Heart left ventricle (tissue), 16 donors: ENCODE data around the gene OR2V1. TPM values are rescaled to one million over a fixed set of nuclear protein-coding genes. Genes with fewer than 3 reads are reported as not detected.
"Not testable (repeated sequence)": the region's sequence is repeated elsewhere in the genome, so short reads cannot be mapped to it uniquely, and the experiment has no call there.

Source experiments
- ATAC-seq, 4 donors: fragments of 200-7000 bp; cut with Tn5 transposase; one replicate each; pipeline ENCODE4 v1.9.1; 2020 to 2022; ENCODE audit warnings: moderate library complexity in 4 of 4, mild to moderate bottlenecking in 3 of 4, moderate number of reproducible peaks in 1 of 4
- DNase-seq, 5 donors: peaks; one replicate each; pipeline ENCODE4 v3.0.0-alpha.2; 2020
- H3K27ac ChIP-seq, 12 donors: fragments of 200-600 bp; sonication (generic) in 4 of 12; one replicate each; pipeline versions ENCODE4 v1.5.0 to v1.8.0; 2016 to 2022; ENCODE audit warnings: mild to moderate bottlenecking in 2 of 12
- H3K27me3 ChIP-seq, 9 donors: fragments of 200-600 bp; sonication (generic) in 2 of 9; one replicate each; pipeline versions ENCODE4 v1.5.1 to v1.8.0; 2016 to 2022; ENCODE audit warnings: mild to moderate bottlenecking in 3 of 9
- H3K36me3 ChIP-seq, 9 donors: fragments of 200-600 bp; sonication (generic) in 2 of 9; one replicate each; pipeline versions ENCODE4 v1.5.0 to v1.8.0; 2018 to 2022; ENCODE audit warnings: mild to moderate bottlenecking in 2 of 9
- H3K4me1 ChIP-seq, 12 donors: fragments of 200-600 bp; sonication (generic) in 4 of 12; one replicate each; pipeline versions ENCODE4 v1.5.0 to v1.8.0; 2016 to 2022; ENCODE audit warnings: mild to moderate bottlenecking in 3 of 12
- H3K4me3 ChIP-seq, 12 donors: fragments of 200-600 bp; sonication (generic) in 4 of 12; one replicate each; pipeline versions ENCODE4 v1.5.0 to v1.8.0; 2017 to 2022; ENCODE audit warnings: mild to moderate bottlenecking in 9 of 12, moderate library complexity in 4 of 12
- H3K9me3 ChIP-seq, 12 donors: fragments of 200-600 bp; sonication (generic) in 4 of 12; one replicate each; pipeline versions ENCODE4 v1.5.0 to v1.8.0; 2016 to 2022; ENCODE audit warnings: mild to moderate bottlenecking in 1 of 12
- POLR2A ChIP-seq, 2 donors: fragments of 450-650 bp; IDR thresholded peaks; one replicate each; pipeline ENCODE4 v1.6.1; 2017; ENCODE audit warnings: antibody characterized with exemption in 2 of 2, mild to moderate bottlenecking in 2 of 2, moderate library complexity in 2 of 2
- WGBS, 4 donors: extraction: QIAGEN DNeasy Blood & Tissue Kit in 2 of 4; methylation state at CpG; one replicate each; pipeline versions ENCODE4 v1.1.5 to v1.1.7; 2013 to 2018; 5-methylcytosine and 5-hydroxymethylcytosine counted together
- intact Hi-C, 10 donors: fragments of 100-400 bp; cut with DNase I; formaldehyde crosslinking; loops; one replicate each; pipeline versions ENCODE4 v1.11.1 to v1.14.2; 2022
- polyA plus RNA-seq, 2 donors: library from polyadenylated mRNA; stranded (reverse); fragments of 200-250 nt; gene quantifications; one replicate each; pipeline ENCODE4 v1.2.3, GENCODE V29; 2013
- total RNA-seq, 9 donors: library from RNA; depleted of rRNA in 2 of 9; stranded (reverse); fragments of >200 nt in 2 of 9; fragmentation: NEBNext Ultra II Directional in 3 of 9; extraction: Animal tissue kit (Norgen Biotek cat#: 25700) in 3 of 9; gene quantifications; one replicate each; pipeline versions ENCODE4 v1.1.0 to v1.2.4, GENCODE V29; 2016 to 2023
- TF ChIP-seq, protein P1 (sequence below), 12 donors: fragments of 200-600 bp; sonication (generic) in 4 of 12; IDR thresholded peaks; one replicate each; pipeline versions ENCODE4 v1.5.0 to v1.8.0; 2018 to 2022; ENCODE audit warnings: antibody characterized with exemption in 12 of 12, mild to moderate bottlenecking in 5 of 12
- donor health status: ischemic (EF 13 %, LVEDD 7.1; RV severe dilation, severe dysfunction).
- donor health status: healthy with polysubstance abuse.
- donor health status: DM: no; HTN: yes; CAD: no.
- donor health status: DM: no; HTN: no; CAD: no.
- donor health status: ischemic (EF 25% LVEDD 6.9; RV normal size, moderate dysfunction).
- donor health status: ischemic (EF 25% LVEDD 5.7; RV mildly dilated, moderate dysfunction).
- donor health status: healthy.
- donor health status: DM: yes; HTN: yes; CAD: no.
- donor health status: ischemic (EF 35%, LVEDD 5.7; RV mildly dilated, moderate dysfunction).
- donor health status: nonischemic (EF 11% LVEDD 7.7; RV severe dilation, severe dysfunction).
- donor health status: DM: yes; HTN: yes; CAD: no.
- donor health status: PGD.
- donor health status: ischemic (EF 29% LVEDD 5.4; RV normal size, mild dysfunction).
- donor health status: nonischemic (EF 23%, LVEDD 6.1; RV moderate dilation, normal function).

Gene OR2V1
- total and polyA plus RNA-seq, 11 donors, result not detected

DNA sequence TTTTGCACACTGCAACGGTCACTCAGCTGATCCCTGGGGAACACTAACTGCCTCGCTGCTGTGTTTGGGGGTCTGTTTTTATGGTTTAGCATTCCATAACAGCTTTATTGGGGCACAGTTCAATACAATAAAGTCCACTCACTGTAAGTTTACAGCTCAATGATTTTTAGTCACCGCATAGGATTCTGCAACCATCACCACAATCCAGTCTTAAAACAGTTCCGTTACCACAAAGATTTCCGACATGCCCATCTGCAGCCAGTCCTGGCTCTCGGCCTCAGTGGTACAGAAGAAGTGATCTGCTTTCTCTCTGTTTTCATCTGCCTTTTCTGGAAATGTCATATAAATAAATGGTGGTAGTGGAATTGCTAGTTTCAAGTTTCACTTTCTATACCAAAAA lies 40.0 kb upstream of the OR2V1 start:
- Histone ChIP-seq H3K9me3 (no peaks in the 10 kb centered on the region), H3K36me3 (no peaks in the 10 kb centered on the region), H3K4me1 (peaks cover 0 to 27% (median 3%) of the 10 kb centered on the region in 12 donors), H3K4me3 (no peak overlapping the region), H3K27ac (no peak overlapping the region), H3K27me3 (peaks cover 23 to 100% (median 83%) of the 10 kb centered on the region in 9 donors)
- TF ChIP-seq, protein P1, sequence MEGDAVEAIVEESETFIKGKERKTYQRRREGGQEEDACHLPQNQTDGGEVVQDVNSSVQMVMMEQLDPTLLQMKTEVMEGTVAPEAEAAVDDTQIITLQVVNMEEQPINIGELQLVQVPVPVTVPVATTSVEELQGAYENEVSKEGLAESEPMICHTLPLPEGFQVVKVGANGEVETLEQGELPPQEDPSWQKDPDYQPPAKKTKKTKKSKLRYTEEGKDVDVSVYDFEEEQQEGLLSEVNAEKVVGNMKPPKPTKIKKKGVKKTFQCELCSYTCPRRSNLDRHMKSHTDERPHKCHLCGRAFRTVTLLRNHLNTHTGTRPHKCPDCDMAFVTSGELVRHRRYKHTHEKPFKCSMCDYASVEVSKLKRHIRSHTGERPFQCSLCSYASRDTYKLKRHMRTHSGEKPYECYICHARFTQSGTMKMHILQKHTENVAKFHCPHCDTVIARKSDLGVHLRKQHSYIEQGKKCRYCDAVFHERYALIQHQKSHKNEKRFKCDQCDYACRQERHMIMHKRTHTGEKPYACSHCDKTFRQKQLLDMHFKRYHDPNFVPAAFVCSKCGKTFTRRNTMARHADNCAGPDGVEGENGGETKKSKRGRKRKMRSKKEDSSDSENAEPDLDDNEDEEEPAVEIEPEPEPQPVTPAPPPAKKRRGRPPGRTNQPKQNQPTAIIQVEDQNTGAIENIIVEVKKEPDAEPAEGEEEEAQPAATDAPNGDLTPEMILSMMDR (IDR thresholded peaks at IDR 0.05), result no peak
- no peak for TF ChIP-seq POLR2A (IDR thresholded peaks at IDR 0.05)
- no peak for ATAC-seq
- DNase-seq, result no peak
- WGBS, 4 donors, result 61 to 68% (median 66%) methylated on average over 6 of the region's 6 CpGs
- intact Hi-C loops, result loop anchor here in 1 of 10 donors (10.0 kb wide), 1 partner anchor 306 kb away; the partner anchor contains the start of gene ZFP62

DNA sequence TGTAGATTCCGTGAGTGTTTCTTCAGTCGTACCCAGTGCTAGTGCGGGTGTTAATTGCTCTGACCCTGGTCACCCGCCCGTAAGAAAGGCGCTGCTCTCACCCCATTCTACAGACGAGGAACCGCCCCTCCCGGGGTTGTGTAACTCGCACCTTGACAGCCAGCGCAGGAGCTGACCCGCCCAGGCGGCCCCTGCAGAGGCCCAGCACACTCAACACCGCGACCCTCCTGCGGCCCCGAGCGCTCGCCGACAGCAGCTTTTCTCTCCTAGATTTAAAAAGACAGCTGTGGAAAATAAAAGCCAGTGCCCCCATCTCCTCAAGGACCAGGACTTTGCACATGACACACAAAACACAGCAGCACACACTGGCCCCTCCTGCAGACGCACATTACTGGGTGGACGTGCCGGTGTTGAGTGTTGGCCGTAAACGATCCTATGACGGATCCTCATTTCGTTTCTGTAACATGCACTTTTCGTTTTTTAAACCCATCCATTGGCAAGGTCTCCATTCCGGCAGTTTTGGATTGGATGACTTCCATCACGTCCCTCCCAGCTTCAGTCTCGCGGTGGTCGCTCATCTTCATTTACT lies 39.4 kb upstream of the OR2V1 start:
- DNase-seq (peak in 1 of 5 donors; percentile 14), ATAC-seq (peak in 1 of 4 donors; percentile 15)
- H3K27me3 ChIP-seq, result peaks cover 23 to 100% (median 79%) of the 10 kb centered on the region in 9 donors

DNA sequence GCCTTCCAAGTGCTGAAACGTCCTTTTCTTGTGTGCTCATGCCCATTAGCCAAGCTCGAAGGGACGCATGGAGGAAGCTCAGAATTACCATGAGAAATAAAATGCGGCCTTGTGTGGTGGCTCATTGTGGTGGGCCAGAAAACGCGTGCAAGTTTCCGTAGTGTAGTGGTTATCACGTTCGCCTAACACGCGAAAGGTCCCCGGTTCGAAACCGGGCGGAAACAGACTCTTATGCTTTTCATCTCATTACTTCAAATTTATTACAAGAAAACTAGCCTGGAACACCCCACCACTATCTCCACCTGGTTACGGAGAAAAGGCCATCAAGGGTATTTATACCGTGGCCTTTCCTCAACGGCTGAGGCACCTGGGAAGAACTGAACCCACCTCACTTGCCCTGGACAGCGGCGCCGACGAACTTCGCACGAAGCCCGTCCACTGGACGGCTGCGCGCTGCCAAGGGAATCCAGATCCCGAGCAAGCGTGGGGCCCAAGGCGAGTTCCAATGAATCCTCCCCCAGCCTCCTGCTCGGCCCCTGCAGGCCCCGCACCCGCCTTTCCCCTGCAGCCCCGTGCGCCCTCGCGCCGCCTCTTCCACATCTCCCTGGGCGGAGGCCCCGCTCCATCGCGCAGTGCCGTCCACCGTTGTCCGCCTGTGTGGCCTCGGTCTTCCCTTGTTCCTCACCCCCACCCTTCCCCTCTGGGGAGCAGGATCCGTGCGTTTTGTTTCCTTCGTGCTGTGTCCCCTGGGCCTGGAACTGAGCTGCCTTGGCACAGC lies 38.7 kb upstream of the OR2V1 start:
- DNase-seq, result peak in 1 of 5 donors; percentile 14
- WGBS, 4 donors, result 6 to 27% (median 21%) methylated on average over 44 to 50 of the region's 50 CpGs
- peaks cover 0 to 27% (median 3%) of the 10 kb centered on the region in 12 donors for H3K4me1 ChIP-seq
- H3K9me3 ChIP-seq, H3K4me3 ChIP-seq, H3K27ac ChIP-seq, H3K36me3 ChIP-seq: not testable (repeated sequence)
- peaks cover 23 to 99% (median 80%) of the 10 kb centered on the region in 9 donors for H3K27me3 ChIP-seq
- intact Hi-C loops, result loop anchor here in 2 of 10 donors (10.0 kb wide), 2 partner anchors 305 to 385 kb away; partner anchors contain the start of gene ZFP62 (in 1 of the 2)
- ATAC-seq, result peak in 2 of 4 donors; percentile 42 to 54

More for the DNA sequence above, 39.4 kb upstream of the OR2V1 start:
- Histone ChIP-seq H3K4me3 (no peak overlapping the region), H3K36me3 (no peaks in the 10 kb centered on the region), H3K9me3 (no peaks in the 10 kb centered on the region), H3K4me1 (peaks cover 0 to 27% (median 3%) of the 10 kb centered on the region in 12 donors), H3K27ac (no peak overlapping the region)
- intact Hi-C loops, result loop anchor here in 1 of 10 donors (10.0 kb wide), 1 partner anchor 306 kb away; the partner anchor contains the start of gene ZFP62
- WGBS, 4 donors, result 20 to 51% (median 28%) methylated on average over 16 to 33 of the region's 33 CpGs
- no peak for TF ChIP-seq POLR2A (IDR thresholded peaks at IDR 0.05)
- TF ChIP-seq, protein P1 (IDR thresholded peaks at IDR 0.05), result no peak

DNA sequence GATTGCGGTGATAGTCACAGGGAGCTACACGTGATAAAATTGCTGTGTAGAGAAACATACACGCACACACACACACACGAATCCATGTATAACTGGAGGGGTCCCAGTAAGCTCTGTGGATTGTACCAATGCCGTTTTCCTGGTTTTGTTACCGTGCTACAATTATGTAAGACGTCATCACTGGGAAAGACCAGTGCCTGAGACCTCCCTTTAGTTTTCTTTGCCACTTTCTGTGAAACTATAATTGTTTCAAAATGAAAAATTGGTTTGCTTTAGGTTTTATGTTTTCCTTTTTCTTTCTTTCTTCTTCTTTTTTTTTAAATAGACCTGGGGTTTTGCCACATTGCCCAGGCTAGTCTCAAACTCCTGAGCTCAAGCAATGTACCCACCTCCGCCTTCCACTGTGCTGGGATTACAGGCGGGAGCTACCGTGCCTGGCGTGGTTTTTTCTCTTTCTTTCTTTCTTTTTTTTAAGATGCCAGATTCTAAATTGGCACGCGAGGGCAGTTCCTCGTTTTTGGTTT lies 37.7 kb upstream of the OR2V1 start:
- Histone ChIP-seq H3K9me3 (no peaks in the 10 kb centered on the region), H3K27ac (no peak overlapping the region), H3K36me3 (no peaks in the 10 kb centered on the region), H3K4me1 (peaks cover 0 to 22% (median 3%) of the 10 kb centered on the region in 12 donors), H3K27me3 (peaks cover 15 to 97% (median 76%) of the 10 kb centered on the region in 9 donors), H3K4me3 (no peak overlapping the region)
- intact Hi-C loops, result loop anchor here in 1 of 10 donors (10.0 kb wide), 1 partner anchor 384 kb away; no protein-coding TSS in a partner anchor
- TF ChIP-seq, protein P1 (IDR thresholded peaks at IDR 0.05), result no peak
- TF ChIP-seq POLR2A (IDR thresholded peaks at IDR 0.05), result no peak
- ATAC-seq (no peak), DNase-seq (no peak)
- 26 to 48% (median 44%) methylated on average over 14 of the region's 14 CpGs for WGBS, 4 donors
